H1 (cell line): ENCODE data around the gene KCTD8. TPM values are rescaled to one million over a fixed set of nuclear protein-coding genes. Genes with fewer than 3 reads are reported as not detected.

ENCODE experiments used
- CTCF ChIA-PET: fragments of 300-600 bp; sonication (Branson Sonifier 250); formaldehyde crosslinking; loops from one replicate; lab custom pipeline; 2021; ENCODE audit not compliant: partially characterized antibody; lab: Charles Lee
- POLR2A ChIA-PET: fragments of 300-600 bp; sonication (Branson Sonifier 250); formaldehyde crosslinking; loops from one replicate; lab custom pipeline; 2021; ENCODE audit warnings: inconsistent platforms; ENCODE audit not compliant: partially characterized antibody; lab: Charles Lee
- DNase-seq, 2 experiments: peaks; one replicate each; pipeline versions ENCODE4 v3.0.0 to v3.0.0-alpha.2; 2010 to 2022; ENCODE audit warnings: low spot score in 2 of 2, low read depth in 1 of 2, mixed read lengths in 1 of 2
- FAIRE-seq: peaks from 2 replicates; lab custom pipeline; 2011; peaks lifted over from hg19 to GRCh38; lab: Jason Lieb, UNC
- H2AFZ ChIP-seq: 2 replicates; pipeline ENCODE4 v1.8.1; 2012; ENCODE audit warnings: low read length, inconsistent platforms
- H2AK5ac ChIP-seq: 2 replicates; pipeline ENCODE4 v1.6.1; 2013; ENCODE audit warnings: low read depth, low read length
- H2BK120ac ChIP-seq: replicated peaks from 2 replicates; pipeline ENCODE3; 2013; ENCODE audit warnings: low read depth, low read length, inconsistent platforms
- H2BK12ac ChIP-seq: 2 replicates; pipeline ENCODE4 v1.6.1; 2013; ENCODE audit warnings: low read depth, low read length
- H2BK15ac ChIP-seq: 2 replicates; pipeline ENCODE4 v1.6.1; 2013; ENCODE audit warnings: low read length
- H2BK20ac ChIP-seq: 2 replicates; pipeline ENCODE4 v1.6.1; 2013; ENCODE audit warnings: low read length
- H2BK5ac ChIP-seq: 2 replicates; pipeline ENCODE4 v1.6.1; 2013; ENCODE audit warnings: low read depth, low read length
- H3K14ac ChIP-seq: 2 replicates; pipeline ENCODE4 v1.6.1; 2013; ENCODE audit warnings: inconsistent platforms; ENCODE audit not compliant: insufficient read length
- H3K18ac ChIP-seq: 2 replicates; pipeline ENCODE4 v1.6.1; 2013; ENCODE audit warnings: low read length; ENCODE audit errors: extremely low read depth
- H3K23ac ChIP-seq: 2 replicates; pipeline ENCODE4 v1.6.1; 2013; ENCODE audit warnings: inconsistent platforms; ENCODE audit not compliant: insufficient read length
- H3K23me2 ChIP-seq: 2 replicates; pipeline ENCODE4 v1.6.1; 2013; ENCODE audit warnings: low read depth, low read length
- H3K27ac ChIP-seq: 2 replicates; pipeline ENCODE4 v1.6.1; 2011; ENCODE audit warnings: low read depth, low read length, inconsistent platforms
- H3K27me3 ChIP-seq, 4 experiments: replicated peaks in 1 of 4; 1 replicate in 1 of 4; 2 replicates in 3 of 4; pipeline versions ENCODE4 v1.6.1 to v1.8.1; 2011 to 2013; ENCODE audit warnings: low read length in 3 of 4, mild to moderate bottlenecking in 3 of 4, inconsistent platforms in 2 of 4, mixed read lengths in 2 of 4, moderate library complexity in 1 of 4; ENCODE audit not compliant: control insufficient read depth in 3 of 4, insufficient read depth in 3 of 4; ENCODE audit errors: extremely low read depth in 1 of 4
- H3K36me3 ChIP-seq, 4 experiments: 2 replicates each; pipeline versions ENCODE4 v1.6.1 to v1.8.1; 2011 to 2013; ENCODE audit warnings: mild to moderate bottlenecking in 4 of 4, low read length in 3 of 4, moderate library complexity in 2 of 4, control low read depth in 1 of 4, inconsistent platforms in 1 of 4; ENCODE audit not compliant: insufficient read depth in 4 of 4, control insufficient read depth in 2 of 4
- H3K4ac ChIP-seq: replicated peaks from 2 replicates; pipeline ENCODE3; 2013; ENCODE audit warnings: low read length, low read depth, mixed read lengths, inconsistent platforms; ENCODE audit not compliant: insufficient read length
- H3K4me1 ChIP-seq, 4 experiments: replicated peaks in 1 of 4; 1 replicate in 1 of 4; 2 replicates in 3 of 4; pipeline versions ENCODE4 v1.6.1 to v1.8.1; 2011 to 2013; ENCODE audit warnings: low read length in 3 of 4, inconsistent platforms in 2 of 4, mixed read lengths in 1 of 4; ENCODE audit not compliant: insufficient read depth in 4 of 4, control insufficient read depth in 3 of 4
- H3K4me2 ChIP-seq, 2 experiments: 2 replicates each; pipeline versions ENCODE4 v1.6.1 to v1.8.1; 2011 to 2013; ENCODE audit warnings: low read depth in 2 of 2, low read length in 2 of 2, control low read depth in 1 of 2, inconsistent platforms in 1 of 2, mild to moderate bottlenecking in 1 of 2; ENCODE audit not compliant: insufficient read depth in 1 of 2
- H3K4me3 ChIP-seq, 4 experiments: fragments of 200-600, 300-600 bp in 1 of 4; sonication (generic), shearing (Covaris generic), sonication (Bioruptor Twin) in 1 of 4; 2 replicates each; pipeline versions ENCODE4 v1.5.1 to v1.8.1; 2011 to 2016; ENCODE audit warnings: low read length in 4 of 4, low read depth in 3 of 4, control low read depth in 2 of 4, inconsistent platforms in 2 of 4, mild to moderate bottlenecking in 2 of 4, mixed read lengths in 1 of 4, moderate library complexity in 1 of 4; ENCODE audit not compliant: insufficient read depth in 2 of 4; ENCODE audit errors: extremely low read depth in 1 of 4
- H3K56ac ChIP-seq: replicated peaks from 2 replicates; pipeline ENCODE3; 2013; ENCODE audit warnings: low read depth, mild to moderate bottlenecking, mixed read lengths, low read length, inconsistent platforms; ENCODE audit not compliant: insufficient read length
- H3K79me1 ChIP-seq: 2 replicates; pipeline ENCODE4 v1.6.1; 2013; ENCODE audit warnings: low read depth, low read length, control low read depth
- H3K79me2 ChIP-seq, 2 experiments: 2 replicates each; pipeline versions ENCODE4 v1.6.1 to v1.8.1; 2012 to 2013; ENCODE audit warnings: low read length in 2 of 2, mild to moderate bottlenecking in 2 of 2, inconsistent platforms in 1 of 2; ENCODE audit not compliant: insufficient read depth in 2 of 2, control insufficient read depth in 1 of 2
- H3K9ac ChIP-seq, 4 experiments: replicated peaks in 1 of 4; 1 replicate in 1 of 4; 2 replicates in 3 of 4; pipeline versions ENCODE4 v1.6.1 to v1.8.1; 2011 to 2013; ENCODE audit warnings: low read depth in 3 of 4, low read length in 3 of 4, control low read depth in 2 of 4, mild to moderate bottlenecking in 2 of 4, moderate library complexity in 2 of 4, inconsistent platforms in 1 of 4; ENCODE audit errors: extremely low read depth in 1 of 4
- H3K9me3 ChIP-seq, 2 experiments: 2 replicates each; pipeline versions ENCODE4 v1.6.1 to v1.8.1; 2012 to 2013; ENCODE audit warnings: mild to moderate bottlenecking in 2 of 2, moderate library complexity in 2 of 2, control low read depth in 1 of 2, inconsistent platforms in 1 of 2, low read depth in 1 of 2, low read length in 1 of 2, mixed read lengths in 1 of 2; ENCODE audit not compliant: insufficient read depth in 2 of 2
- H4K20me1 ChIP-seq, 2 experiments: replicated peaks in 1 of 2; 2 replicates each; pipeline versions ENCODE3 to v1.8.1; 2011 to 2013; ENCODE audit warnings: inconsistent platforms in 2 of 2, low read length in 2 of 2, mild to moderate bottlenecking in 1 of 2; ENCODE audit not compliant: insufficient read depth in 2 of 2, control insufficient read depth in 1 of 2
- H4K5ac ChIP-seq: 2 replicates; pipeline ENCODE4 v1.6.1; 2013; ENCODE audit warnings: low read length, low read depth, mixed read lengths, inconsistent platforms; ENCODE audit not compliant: insufficient read length
- H4K8ac ChIP-seq: 2 replicates; pipeline ENCODE4 v1.8.0; 2013; ENCODE audit warnings: mild to moderate bottlenecking, moderate library complexity, low read length, inconsistent platforms; ENCODE audit not compliant: insufficient read depth; ENCODE audit errors: extremely low read depth
- H4K91ac ChIP-seq: replicated peaks from 2 replicates; pipeline ENCODE3; 2013; ENCODE audit warnings: low read length, mixed read lengths, inconsistent platforms; ENCODE audit not compliant: insufficient read length
- CBX5 ChIP-seq: fragments of 300-800, 300-1000 bp; sonication (generic); IDR thresholded peaks from 2 replicates; pipeline ENCODE4 v1.7.1; 2016; ENCODE audit warnings: antibody characterized with exemption, low read length, low read depth
- CBX8 ChIP-seq: fragments of 300-800, 300-1000 bp; sonication (generic); IDR thresholded peaks from 2 replicates; pipeline ENCODE4 v1.7.1; 2016; ENCODE audit warnings: low read depth, low read length, borderline replicate concordance
- GABPA ChIP-seq: IDR thresholded peaks from 2 replicates; pipeline ENCODE4 v1.6.1; 2011; ENCODE audit warnings: mild to moderate bottlenecking, low read length, moderate library complexity, borderline replicate concordance; ENCODE audit not compliant: insufficient read depth
- KDM5A ChIP-seq: fragments of 200-600 bp; IDR thresholded peaks from 2 replicates; pipeline ENCODE4 v1.7.1; 2012; ENCODE audit warnings: mild to moderate bottlenecking, low read length, inconsistent platforms, mixed read lengths
- POLR2AphosphoS5 ChIP-seq: IDR thresholded peaks from 2 replicates; pipeline ENCODE4 v1.6.1; 2011; ENCODE audit warnings: low read depth, low read length
- RBBP5 ChIP-seq: IDR thresholded peaks from 2 replicates; pipeline ENCODE4 v1.7.1; 2012; ENCODE audit warnings: low read depth, mild to moderate bottlenecking, inconsistent platforms, low read length, moderate library complexity, borderline replicate concordance
- SP2 ChIP-seq: IDR thresholded peaks from 2 replicates; pipeline ENCODE4 v1.6.1; 2012; ENCODE audit warnings: mild to moderate bottlenecking, low read length, inconsistent platforms
- TCF12 ChIP-seq: IDR thresholded peaks from 2 replicates; pipeline ENCODE4 v1.6.1; 2011; ENCODE audit warnings: low read depth, mild to moderate bottlenecking, low read length
- WGBS, 2 experiments: shearing (Covaris generic) in 1 of 2; methylation state at CpG; one replicate each; pipeline versions ENCODE4 v1.1.6 to v1.1.7; 2013 to 2015; ENCODE audit warnings: low lambda C conversion rate in 2 of 2, mixed read lengths in 2 of 2, inconsistent platforms in 1 of 2, low coverage in 1 of 2, missing lambda C conversion rate in 1 of 2; ENCODE audit not compliant: insufficient replicate concordance in 2 of 2, insufficient coverage in 1 of 2, insufficient read length in 1 of 2; ENCODE audit errors: extremely low coverage in 1 of 2, missing lambda C conversion rate in 1 of 2; 5-methylcytosine and 5-hydroxymethylcytosine counted together
- polyA plus RNA-seq, 7 experiments: library from polyadenylated mRNA; depleted of rRNA in 3 of 7; stranded (reverse) in 5 of 7; unstranded in 2 of 7; fragments of >200 nt in 5 of 7; fragments of 200-250 nt in 2 of 7; gene quantifications; 1 replicate in 5 of 7; 2 replicates in 1 of 7; 4 replicates in 1 of 7; pipeline versions ENCODE4 v1.2.1 to v1.2.3, GENCODE V29; 2011 to 2013; ENCODE audit warnings: missing spikeins in 2 of 7, mixed read lengths in 2 of 7
- total RNA-seq: library from RNA; stranded (reverse); fragmentation: NEBNext Ultra II Directional; extraction: Animal tissue kit (Norgen Biotek cat#: 25700); gene quantifications from 2 replicates; pipeline ENCODE4 v1.2.1, GENCODE V29; 2021
- TF ChIP-seq, protein P1 (sequence below): IDR thresholded peaks from 2 replicates; pipeline ENCODE4 v1.6.1; 2011; ENCODE audit warnings: low read length, improper control_type of control experiment
- TF ChIP-seq, protein P2 (sequence below): IDR thresholded peaks from 2 replicates; pipeline ENCODE4 v1.6.1; 2011; ENCODE audit warnings: low read depth, mild to moderate bottlenecking, low read length; ENCODE audit not compliant: insufficient read depth
- TF ChIP-seq, protein P3 (sequence below): IDR thresholded peaks from 2 replicates; pipeline ENCODE4 v1.6.1; 2012; ENCODE audit warnings: low read length, inconsistent platforms

The KCTD8 gene
- total and polyA plus RNA-seq, 2 of the 8 experiments (the other 6 are each of a cell fraction or from before 2014, with no cell fraction given) = 2.9 to 3.7 TPM

DNA sequence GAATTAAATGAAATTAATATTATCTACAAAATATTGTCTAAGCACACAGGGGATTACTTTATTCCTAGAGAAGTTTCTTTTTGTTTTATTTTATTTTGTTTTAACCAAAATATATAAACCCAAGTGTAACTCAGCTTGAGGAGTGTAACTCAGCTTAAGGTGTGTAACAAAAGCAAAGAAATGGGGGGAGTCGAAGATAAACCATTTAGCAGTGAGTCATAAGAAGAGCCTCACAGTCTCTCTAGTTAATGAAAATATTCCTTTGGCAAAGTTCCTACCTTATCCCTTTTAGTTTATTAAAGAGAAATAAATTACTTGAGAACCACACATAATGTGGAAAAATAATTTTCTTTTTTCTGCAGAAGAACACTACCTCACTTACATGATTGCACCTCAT is 261.8 kb downstream of the KCTD8 start:
- Histone ChIP-seq H3K4me2 (no peak overlapping the region), H3K9ac (no peak overlapping the region), H4K20me1 (no peaks in the 10 kb centered on the region), H3K9me3 (peaks cover 0 to 5% of the 10 kb centered on the region in 2 experiments; a peak in 1 of 4 replicates), H3K18ac (no peak overlapping the region), H2BK12ac (no peak overlapping the region), H2BK20ac (no peak overlapping the region), H2BK15ac (no peak overlapping the region), H3K4me1 (no peaks in the 10 kb centered on the region), H4K8ac (no peak overlapping the region), H4K91ac (no peak overlapping the region), H4K5ac (no peak overlapping the region), H2BK5ac (no peak overlapping the region), H3K36me3 (no peaks in the 10 kb centered on the region), H3K4ac (no peak overlapping the region), H3K27me3 (no peaks in the 10 kb centered on the region), H3K4me3 (no peak overlapping the region), H3K79me2 (no peaks in the 10 kb centered on the region), H2AFZ (no peak overlapping the region), H3K79me1 (no peaks in the 10 kb centered on the region), H3K23ac (no peak overlapping the region), H3K27ac (no peak overlapping the region), H3K14ac (no peak overlapping the region), H2BK120ac (no peak overlapping the region), H2AK5ac (no peak overlapping the region), H3K23me2 (no peaks in the 10 kb centered on the region), H3K56ac (no peak overlapping the region)
- DNase-seq = no peak
- CTCF ChIA-PET = interaction anchor here (0.6 to 1.1 kb wide), 3 partner anchors 295 to 482 kb away, joined by 3 to 4 read pairs (median 3); no protein-coding TSS in a partner anchor
- POLR2A ChIA-PET = no interaction called here
- WGBS, 2 experiments = 100% methylated on average over 1 of the region's 1 CpG; no CpG with 5 or more reads in 1 of the 2 experiments
- FAIRE-seq = no peak
- no peak for TF ChIP-seq KDM5A
- no peak for TF ChIP-seq GABPA
- TF ChIP-seq RBBP5 = no peak
- TF ChIP-seq TCF12 = no peak
- TF ChIP-seq, protein P1, sequence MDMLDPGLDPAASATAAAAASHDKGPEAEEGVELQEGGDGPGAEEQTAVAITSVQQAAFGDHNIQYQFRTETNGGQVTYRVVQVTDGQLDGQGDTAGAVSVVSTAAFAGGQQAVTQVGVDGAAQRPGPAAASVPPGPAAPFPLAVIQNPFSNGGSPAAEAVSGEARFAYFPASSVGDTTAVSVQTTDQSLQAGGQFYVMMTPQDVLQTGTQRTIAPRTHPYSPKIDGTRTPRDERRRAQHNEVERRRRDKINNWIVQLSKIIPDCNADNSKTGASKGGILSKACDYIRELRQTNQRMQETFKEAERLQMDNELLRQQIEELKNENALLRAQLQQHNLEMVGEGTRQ = no peak
- TF ChIP-seq, protein P2, sequence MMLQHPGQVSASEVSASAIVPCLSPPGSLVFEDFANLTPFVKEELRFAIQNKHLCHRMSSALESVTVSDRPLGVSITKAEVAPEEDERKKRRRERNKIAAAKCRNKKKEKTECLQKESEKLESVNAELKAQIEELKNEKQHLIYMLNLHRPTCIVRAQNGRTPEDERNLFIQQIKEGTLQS = no peak
- no peak for TF ChIP-seq POLR2AphosphoS5
- TF ChIP-seq CBX8 = no peak
- TF ChIP-seq, protein P3, sequence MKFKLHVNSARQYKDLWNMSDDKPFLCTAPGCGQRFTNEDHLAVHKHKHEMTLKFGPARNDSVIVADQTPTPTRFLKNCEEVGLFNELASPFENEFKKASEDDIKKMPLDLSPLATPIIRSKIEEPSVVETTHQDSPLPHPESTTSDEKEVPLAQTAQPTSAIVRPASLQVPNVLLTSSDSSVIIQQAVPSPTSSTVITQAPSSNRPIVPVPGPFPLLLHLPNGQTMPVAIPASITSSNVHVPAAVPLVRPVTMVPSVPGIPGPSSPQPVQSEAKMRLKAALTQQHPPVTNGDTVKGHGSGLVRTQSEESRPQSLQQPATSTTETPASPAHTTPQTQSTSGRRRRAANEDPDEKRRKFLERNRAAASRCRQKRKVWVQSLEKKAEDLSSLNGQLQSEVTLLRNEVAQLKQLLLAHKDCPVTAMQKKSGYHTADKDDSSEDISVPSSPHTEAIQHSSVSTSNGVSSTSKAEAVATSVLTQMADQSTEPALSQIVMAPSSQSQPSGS = no peak
- no peak for TF ChIP-seq SP2
- TF ChIP-seq CBX5 = no peak
